ENCODE measurements around the gene FXR1.

Gene FXR1

DNA sequence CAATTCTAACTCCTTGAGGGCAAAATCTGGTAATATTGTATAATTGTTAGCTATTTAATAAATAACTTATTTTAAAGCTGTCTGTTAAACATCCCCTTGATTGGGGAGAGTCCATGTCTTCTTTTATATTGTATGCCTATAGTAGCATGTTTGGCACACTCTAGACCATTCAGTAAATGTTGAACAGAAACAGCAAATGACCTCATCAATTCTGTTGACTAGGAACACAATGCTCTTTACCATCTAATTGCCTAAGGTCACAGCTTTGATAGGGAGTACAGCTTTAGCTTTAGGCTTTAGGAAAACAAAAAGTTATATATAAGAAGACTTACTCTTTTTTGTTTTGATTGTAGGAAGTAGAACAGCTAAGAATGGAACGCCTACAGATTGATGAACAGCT, 50.1 kb downstream of the FXR1 start:
- TF ChIP-seq, protein P1, sequence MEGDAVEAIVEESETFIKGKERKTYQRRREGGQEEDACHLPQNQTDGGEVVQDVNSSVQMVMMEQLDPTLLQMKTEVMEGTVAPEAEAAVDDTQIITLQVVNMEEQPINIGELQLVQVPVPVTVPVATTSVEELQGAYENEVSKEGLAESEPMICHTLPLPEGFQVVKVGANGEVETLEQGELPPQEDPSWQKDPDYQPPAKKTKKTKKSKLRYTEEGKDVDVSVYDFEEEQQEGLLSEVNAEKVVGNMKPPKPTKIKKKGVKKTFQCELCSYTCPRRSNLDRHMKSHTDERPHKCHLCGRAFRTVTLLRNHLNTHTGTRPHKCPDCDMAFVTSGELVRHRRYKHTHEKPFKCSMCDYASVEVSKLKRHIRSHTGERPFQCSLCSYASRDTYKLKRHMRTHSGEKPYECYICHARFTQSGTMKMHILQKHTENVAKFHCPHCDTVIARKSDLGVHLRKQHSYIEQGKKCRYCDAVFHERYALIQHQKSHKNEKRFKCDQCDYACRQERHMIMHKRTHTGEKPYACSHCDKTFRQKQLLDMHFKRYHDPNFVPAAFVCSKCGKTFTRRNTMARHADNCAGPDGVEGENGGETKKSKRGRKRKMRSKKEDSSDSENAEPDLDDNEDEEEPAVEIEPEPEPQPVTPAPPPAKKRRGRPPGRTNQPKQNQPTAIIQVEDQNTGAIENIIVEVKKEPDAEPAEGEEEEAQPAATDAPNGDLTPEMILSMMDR (IDR thresholded peaks at IDR 0.05; ENCODE audit: low read depth, low read length, poor library complexity, severe bottlenecking) = no peak
- no peak for TF ChIP-seq EZH2phosphoT487 (IDR thresholded peaks at IDR 0.05; ENCODE audit: borderline replicate concordance, low read length)
- Histone ChIP-seq H3K36me3 (ENCODE audit: control insufficient read depth, low read length) (peaks cover 98% of the 10 kb centered on the region), H3K27me3 (ENCODE audit: control insufficient read depth, low read length) (no peaks in the 10 kb centered on the region), H3K27ac (ENCODE audit: low read depth, low read length) (no peak overlapping the region), H3K9me3 (ENCODE audit: control insufficient read depth, insufficient read depth, low read length) (no peaks in the 10 kb centered on the region), H3K9me2 (replicated peaks; ENCODE audit: control insufficient read depth, low read length) (no peaks in the 10 kb centered on the region), H4K20me1 (ENCODE audit: control insufficient read depth, insufficient read depth, low read depth, low read length) (0 out of 2 replicates have a peak, but pooled peaks cover 4% of the 10 kb centered on the region), H3K4me2 (ENCODE audit: low read length) (no peak overlapping the region), H3K79me2 (ENCODE audit: control insufficient read depth, low read length) (no peaks in the 10 kb centered on the region), H3K4me3 (ENCODE audit: low read length) (no peak overlapping the region), H3K4me1 (ENCODE audit: control insufficient read depth, low read length) (no peaks in the 10 kb centered on the region), H3F3A (ENCODE audit: control insufficient read depth, insufficient read depth) (peaks cover 19% of the 10 kb centered on the region)

DNA sequence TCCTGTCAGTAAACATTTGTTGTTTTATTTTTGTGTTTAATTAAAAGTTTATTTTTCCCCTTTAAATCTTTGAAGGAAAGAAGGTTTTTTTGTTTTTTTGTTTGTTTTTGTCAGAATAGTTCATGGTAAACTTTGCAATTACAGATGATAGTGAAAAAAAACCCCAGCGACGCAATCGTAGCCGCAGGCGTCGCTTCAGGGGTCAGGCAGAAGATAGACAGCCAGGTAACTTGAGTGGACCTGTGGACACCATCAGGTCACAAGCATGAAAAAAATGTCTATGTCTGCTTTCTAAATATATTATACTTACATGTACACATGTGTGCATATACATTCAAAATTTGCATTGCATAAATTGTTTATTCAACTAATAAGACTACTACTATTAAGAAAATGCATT, 58.5 kb downstream of the FXR1 start:
- Histone ChIP-seq H3K4me2 (ENCODE audit: low read length) (no peak overlapping the region), H3K36me3 (ENCODE audit: control insufficient read depth, low read length) (peaks cover 93% of the 10 kb centered on the region), H3K9me3 (ENCODE audit: control insufficient read depth, insufficient read depth, low read length) (no peaks in the 10 kb centered on the region), H3F3A (ENCODE audit: control insufficient read depth, insufficient read depth) (peaks cover 9% of the 10 kb centered on the region), H3K27me3 (ENCODE audit: control insufficient read depth, low read length) (no peaks in the 10 kb centered on the region), H3K4me3 (ENCODE audit: low read length) (no peak overlapping the region), H3K27ac (ENCODE audit: low read depth, low read length) (no peak overlapping the region), H3K9me2 (replicated peaks; ENCODE audit: control insufficient read depth, low read length) (no peaks in the 10 kb centered on the region), H3K4me1 (ENCODE audit: control insufficient read depth, low read length) (no peaks in the 10 kb centered on the region), H3K79me2 (ENCODE audit: control insufficient read depth, low read length) (no peaks in the 10 kb centered on the region), H4K20me1 (ENCODE audit: control insufficient read depth, insufficient read depth, low read depth, low read length) (0 out of 2 replicates have a peak, but pooled peaks cover 4% of the 10 kb centered on the region)
- no peak for TF ChIP-seq EZH2phosphoT487 (IDR thresholded peaks at IDR 0.05; ENCODE audit: borderline replicate concordance, low read length)
- TF ChIP-seq, protein P1 (IDR thresholded peaks at IDR 0.05; ENCODE audit: low read depth, low read length, poor library complexity, severe bottlenecking) = no peak

DNA sequence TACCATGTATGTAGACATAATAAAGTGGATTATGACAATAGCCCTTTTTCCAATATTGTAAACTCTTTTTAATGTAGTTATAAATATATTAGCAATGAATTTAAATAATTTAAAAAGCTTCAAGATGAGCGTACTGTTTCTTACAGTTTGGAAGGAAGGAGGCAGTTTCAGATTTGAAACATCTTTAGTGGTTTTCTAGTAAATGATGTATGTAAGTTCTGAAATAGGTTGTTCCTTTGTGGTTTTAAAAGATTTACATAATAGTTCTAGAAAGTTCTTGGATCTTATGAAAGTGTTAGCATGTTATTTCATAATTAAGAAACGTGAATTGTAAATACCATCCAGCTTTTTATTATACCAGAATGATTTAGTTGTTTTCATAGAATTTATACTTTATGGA, 61.1 kb downstream of the FXR1 start:
- Histone ChIP-seq H3K79me2 (ENCODE audit: control insufficient read depth, low read length) (no peaks in the 10 kb centered on the region), H3K9me3 (ENCODE audit: control insufficient read depth, insufficient read depth, low read length) (no peaks in the 10 kb centered on the region), H3K27me3 (ENCODE audit: control insufficient read depth, low read length) (no peaks in the 10 kb centered on the region), H3K4me3 (ENCODE audit: low read length) (no peak overlapping the region), H3K4me2 (ENCODE audit: low read length) (no peak overlapping the region), H3K9me2 (replicated peaks; ENCODE audit: control insufficient read depth, low read length) (no peaks in the 10 kb centered on the region), H3K36me3 (ENCODE audit: control insufficient read depth, low read length) (peaks cover 90% of the 10 kb centered on the region), H3K27ac (ENCODE audit: low read depth, low read length) (no peak overlapping the region), H4K20me1 (ENCODE audit: control insufficient read depth, insufficient read depth, low read depth, low read length) (no peaks in the 10 kb centered on the region), H3F3A (ENCODE audit: control insufficient read depth, insufficient read depth) (peaks cover 5% of the 10 kb centered on the region; the same call in 1 of the 2 replicates), H3K4me1 (ENCODE audit: control insufficient read depth, low read length) (no peaks in the 10 kb centered on the region)
- no peak for TF ChIP-seq EZH2phosphoT487 (IDR thresholded peaks at IDR 0.05; ENCODE audit: borderline replicate concordance, low read length)
- TF ChIP-seq, protein P1 (IDR thresholded peaks at IDR 0.05; ENCODE audit: low read depth, low read length, poor library complexity, severe bottlenecking) = no peak

Data from DOHH2 (cell line).